GM20431 (cell line): ENCODE measurements around the gene DTYMK.
"Not testable (repeated sequence)": the region's sequence is repeated elsewhere in the genome, so short reads cannot be mapped to it uniquely, and the experiment has no call there.

Source experiments
- in situ Hi-C: fragments of 300-500 bp; cut with MseI, MboI; formaldehyde crosslinking; loops from one replicate; pipeline ENCODE4 v1.15.0; 2020; ENCODE audit warnings: low sequenced_read_pairs; ENCODE audit not compliant: unreplicated experiment

DTYMK gene

GRCh38 chr2:241673189-241673663 is 13.4 kb downstream of the DTYMK start:
- in situ Hi-C loops: no loop called here

GRCh38 chr2:241672243-241673188 is 14.1 kb downstream of the DTYMK start:
- in situ Hi-C loops: no loop called here

GRCh38 chr2:241671457-241672240 is 15.0 kb downstream of the DTYMK start:
- in situ Hi-C loops: no loop called here

- in situ Hi-C loops: no loop called here
These were observed 16.1 kb downstream of the DTYMK start for GRCh38 chr2:241670333-241671110.

GRCh38 chr2:241668839-241669238 is 17.8 kb downstream of the DTYMK start:
- in situ Hi-C loops: no loop called here

GRCh38 chr2:241668354-241668753 is 18.3 kb downstream of the DTYMK start:
- in situ Hi-C loops: no loop called here

GRCh38 chr2:241666627-241667400 is 19.8 kb downstream of the DTYMK start:
- in situ Hi-C loops: no loop called here

- in situ Hi-C loops: no loop called here
These were observed 20.7 kb downstream of the DTYMK start for GRCh38 chr2:241665731-241666440.

- in situ Hi-C loops: not testable (repeated sequence)
These were observed 23.9 kb downstream of the DTYMK start for GRCh38 chr2:241662731-241663130.

- in situ Hi-C loops: no loop called here
These were observed 25.9 kb downstream of the DTYMK start for GRCh38 chr2:241660593-241661213.

- in situ Hi-C loops: no loop called here
These were observed 27.4 kb downstream of the DTYMK start for GRCh38 chr2:241659150-241659739.

- in situ Hi-C loops: no loop called here
These were observed 28.3 kb downstream of the DTYMK start for GRCh38 chr2:241658296-241658695.

GRCh38 chr2:241657786-241658254 is 28.8 kb downstream of the DTYMK start:
- in situ Hi-C loops: no loop called here

- in situ Hi-C loops: no loop called here
These were observed 30.3 kb downstream of the DTYMK start for GRCh38 chr2:241656190-241656741.

GRCh38 chr2:241655516-241656189 is 31.0 kb downstream of the DTYMK start:
- in situ Hi-C loops: no loop called here

- in situ Hi-C loops: no loop called here
These were observed 32.1 kb downstream of the DTYMK start for GRCh38 chr2:241654551-241654950.

- in situ Hi-C loops: no loop called here
These were observed 33.3 kb downstream of the DTYMK start for GRCh38 chr2:241653210-241653750.
